ENCODE results near the gene ALS2CL.

Gene ALS2CL

DNA sequence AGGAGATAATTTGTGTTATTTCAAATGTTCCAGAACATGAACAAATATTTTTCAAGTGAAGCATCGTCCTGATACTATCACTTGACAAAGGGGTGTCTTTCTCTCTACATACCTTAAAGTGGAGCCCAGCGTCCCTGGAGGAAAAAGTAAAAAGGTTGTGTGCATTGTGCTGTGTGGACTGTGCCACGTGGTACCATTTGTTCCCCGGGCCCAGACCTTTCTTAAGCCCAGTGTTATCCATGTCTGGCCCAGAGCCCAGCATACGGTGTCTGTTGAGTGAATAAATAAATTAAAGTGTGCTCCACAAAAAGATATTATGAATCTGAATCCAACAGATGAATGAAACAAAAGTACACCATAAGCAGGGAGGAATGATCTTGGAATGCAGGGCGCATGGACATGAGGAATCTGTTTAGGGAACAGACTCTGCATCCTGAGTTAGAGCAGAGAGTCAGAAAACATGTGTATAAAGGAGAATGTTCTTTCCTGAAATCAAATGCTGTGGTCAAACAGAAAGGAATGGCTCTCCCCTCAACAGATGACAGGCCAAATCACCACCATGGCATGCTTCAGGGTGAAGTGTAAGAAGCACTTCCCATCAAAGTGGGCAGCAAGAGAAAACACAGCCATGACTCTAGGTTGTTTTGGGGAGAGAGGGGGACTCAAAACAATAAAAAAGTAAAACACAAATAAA is 32.3 kb upstream of the ALS2CL start:
- in situ Hi-C loops (cut with HindIII; ENCODE audit: low pct_unique_long_range_greater_than_20kb, low sequenced_read_pairs): no loop called here
- no peak for TF ChIP-seq JUND (IDR thresholded peaks at IDR 0.05; ENCODE audit: low read depth)
- DNase-seq (ENCODE audit: low read depth in 1 of 2, low spot score in 1 of 2): no peak

DNA sequence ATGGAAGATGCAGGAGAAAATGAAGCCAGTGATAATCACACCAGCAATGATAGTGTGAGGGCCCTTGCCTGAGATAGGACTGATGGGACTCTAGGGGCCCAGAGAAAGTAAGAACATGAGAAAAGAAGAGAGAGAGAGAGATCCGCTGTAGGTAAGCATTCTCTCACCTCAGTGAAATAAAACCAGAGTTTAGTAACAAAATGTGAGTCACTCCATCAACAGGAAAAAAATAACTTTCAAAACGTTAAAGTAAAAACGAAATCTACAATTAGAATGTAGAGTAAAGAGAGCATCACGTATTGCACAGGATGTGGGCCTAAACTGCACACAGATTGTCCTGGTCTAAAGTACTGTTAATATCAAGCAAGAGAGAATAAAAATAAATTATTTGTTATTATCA is 30.9 kb upstream of the ALS2CL start:
- no peak for DNase-seq (ENCODE audit: low read depth in 1 of 2, low spot score in 1 of 2)
- in situ Hi-C loops (cut with HindIII; ENCODE audit: low pct_unique_long_range_greater_than_20kb, low sequenced_read_pairs): no loop called here
- TF ChIP-seq JUND (IDR thresholded peaks at IDR 0.05; ENCODE audit: low read depth): no peak

DNA sequence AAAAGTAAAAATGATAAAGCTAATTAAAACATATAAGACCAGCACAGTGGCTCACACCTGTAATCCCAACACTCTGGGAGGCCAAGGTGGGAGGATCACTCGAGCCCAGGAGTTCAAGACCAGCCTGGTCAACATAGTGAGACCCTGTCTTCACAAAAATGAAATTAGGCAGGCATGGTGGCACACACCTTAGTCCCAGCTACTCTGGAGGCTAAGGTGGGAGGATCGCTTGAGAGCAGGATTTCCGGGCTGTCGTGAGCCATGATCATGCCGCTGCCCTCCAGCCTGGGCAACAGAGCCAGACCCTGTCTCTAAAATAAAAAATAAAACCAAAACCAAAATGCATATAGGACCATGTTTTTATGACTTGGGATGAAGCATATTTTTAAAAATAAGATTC is 29.0 kb upstream of the ALS2CL start:
- DNase-seq (ENCODE audit: low read depth in 1 of 2, low spot score in 1 of 2): no peak
- in situ Hi-C loops (cut with HindIII; ENCODE audit: low pct_unique_long_range_greater_than_20kb, low sequenced_read_pairs): no loop called here
- no peak for TF ChIP-seq JUND (IDR thresholded peaks at IDR 0.05; ENCODE audit: low read depth)

DNA sequence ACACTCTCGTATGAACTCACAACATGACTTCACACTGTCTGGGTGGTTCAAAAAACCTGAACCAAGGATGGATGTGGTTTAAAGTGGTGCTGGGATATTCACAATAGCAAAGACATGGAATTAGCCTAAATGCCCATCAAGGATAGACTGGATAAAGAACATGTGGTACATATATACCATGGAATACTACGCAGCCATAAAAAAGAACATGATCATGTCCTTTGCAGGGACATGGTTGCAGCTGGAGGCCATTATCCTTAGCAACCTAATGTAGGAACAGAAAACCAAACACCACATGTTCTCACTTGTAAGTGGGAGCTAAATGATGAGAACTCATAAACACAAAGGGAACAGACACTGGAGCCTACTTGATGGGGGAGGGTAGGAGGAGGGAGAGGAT is 27.5 kb upstream of the ALS2CL start:
- no peak for TF ChIP-seq JUND (IDR thresholded peaks at IDR 0.05; ENCODE audit: low read depth)
- DNase-seq (ENCODE audit: low read depth in 1 of 2, low spot score in 1 of 2): no peak
- in situ Hi-C loops (cut with HindIII; ENCODE audit: low pct_unique_long_range_greater_than_20kb, low sequenced_read_pairs): no loop called here

DNA sequence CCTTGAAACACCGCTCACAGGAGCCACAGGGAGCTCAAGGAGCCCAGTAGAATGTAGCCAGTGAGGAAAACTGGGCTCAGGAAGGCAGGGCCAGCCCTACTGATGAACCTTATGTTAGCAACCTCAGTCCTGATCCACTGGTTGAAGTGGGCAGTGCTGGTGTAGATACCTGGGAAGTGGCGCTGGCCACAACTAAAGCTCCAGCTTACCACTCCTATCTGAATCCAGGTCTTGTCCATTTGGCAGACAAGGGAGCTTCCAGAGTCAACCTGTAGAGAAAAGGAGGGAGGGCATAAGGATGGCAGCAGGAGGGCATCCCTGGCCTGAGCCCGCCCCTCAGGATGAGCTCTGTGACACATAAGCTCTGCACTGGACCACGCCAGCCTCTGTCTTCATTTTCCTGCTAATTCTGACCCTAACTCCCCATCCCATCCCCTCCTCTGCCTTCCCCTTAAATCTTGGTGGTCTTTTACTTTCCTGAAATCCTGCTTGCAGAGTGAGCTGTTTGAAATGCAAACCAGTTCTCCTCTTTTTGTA is 26.3 kb upstream of the ALS2CL start:
- in situ Hi-C loops (cut with HindIII; ENCODE audit: low pct_unique_long_range_greater_than_20kb, low sequenced_read_pairs): no loop called here
- no peak for DNase-seq (ENCODE audit: low read depth in 1 of 2, low spot score in 1 of 2)
- no peak for TF ChIP-seq JUND (IDR thresholded peaks at IDR 0.05; ENCODE audit: low read depth)

DNA sequence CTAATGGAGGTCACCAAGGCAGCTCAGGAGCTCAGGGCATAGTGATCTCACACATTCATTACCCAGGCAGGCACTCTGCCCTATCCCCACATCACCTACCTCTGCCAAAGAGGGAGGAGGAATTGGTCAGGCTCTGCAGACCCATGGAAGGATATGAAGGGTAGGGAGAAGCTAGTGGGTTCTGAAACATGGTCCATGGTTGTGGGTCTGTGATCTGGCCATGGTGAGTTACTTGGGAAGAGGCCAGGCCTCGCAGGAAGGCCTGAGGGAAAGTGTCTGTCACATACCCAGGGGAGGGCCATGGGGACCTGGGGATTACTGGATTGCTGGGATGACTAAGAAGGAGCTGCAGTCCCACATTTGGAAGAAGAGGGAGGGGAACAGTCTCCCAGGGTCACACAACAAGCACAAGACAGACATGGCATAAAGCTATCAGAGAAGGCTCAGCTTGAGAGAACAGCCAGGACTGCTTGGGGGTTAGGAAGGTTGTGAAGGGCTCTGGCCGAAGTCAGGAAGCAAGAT is 25.6 kb upstream of the ALS2CL start:
- DNase-seq (ENCODE audit: low read depth in 1 of 2, low spot score in 1 of 2): no peak
- TF ChIP-seq JUND (IDR thresholded peaks at IDR 0.05; ENCODE audit: low read depth): no peak
- in situ Hi-C loops (cut with HindIII; ENCODE audit: low pct_unique_long_range_greater_than_20kb, low sequenced_read_pairs): no loop called here

DNA sequence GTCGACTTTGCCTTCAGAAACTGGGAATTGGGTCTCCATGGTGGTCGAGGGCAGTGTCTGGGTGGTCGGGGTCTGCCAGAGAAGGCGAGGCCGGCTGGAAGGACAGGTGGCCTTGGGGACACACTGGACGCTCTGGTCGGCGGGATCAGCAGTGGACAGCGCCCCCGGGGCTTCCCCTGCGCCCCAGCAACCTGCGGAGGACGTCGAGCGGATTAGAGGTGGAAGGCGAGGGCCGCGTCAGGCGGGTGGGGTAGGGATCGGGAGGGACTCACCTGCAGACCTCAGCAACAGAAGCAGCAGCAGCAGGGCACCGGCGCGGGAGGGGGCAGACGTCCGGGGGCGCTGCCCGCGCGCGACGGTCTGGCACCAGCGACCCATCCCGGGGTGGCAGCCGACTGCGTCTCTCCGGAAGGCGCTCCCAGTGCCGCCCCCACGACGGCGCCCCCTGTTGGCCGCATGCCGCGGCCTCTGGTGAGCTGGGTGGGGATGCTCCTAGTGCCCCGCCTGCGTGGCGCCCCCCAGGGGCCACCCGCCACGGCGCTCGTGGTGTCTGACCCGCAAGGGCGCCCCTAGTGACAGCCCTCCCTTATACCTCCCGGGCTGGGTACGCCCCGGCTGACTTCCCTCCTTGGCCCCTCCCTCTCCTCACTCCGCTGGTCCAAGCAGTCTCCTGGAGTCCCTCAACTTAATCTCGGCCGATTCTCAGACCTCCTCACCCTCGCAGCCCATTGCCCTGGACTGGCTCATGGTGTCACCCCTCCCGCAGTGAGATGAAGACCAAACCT is 24.2 kb upstream of the ALS2CL start, which contains the start of gene PRSS50:
TSS of gene PRSS50 (minus strand) at position 423 of the 785 bp plus-strand sequence. CDS start at position 378, 45 bp downstream.
- in situ Hi-C loops (cut with HindIII; ENCODE audit: low pct_unique_long_range_greater_than_20kb, low sequenced_read_pairs): no loop called here
- DNase-seq (ENCODE audit: low read depth in 1 of 2, low spot score in 1 of 2): no peak
- no peak for TF ChIP-seq JUND (IDR thresholded peaks at IDR 0.05; ENCODE audit: low read depth)

DNA sequence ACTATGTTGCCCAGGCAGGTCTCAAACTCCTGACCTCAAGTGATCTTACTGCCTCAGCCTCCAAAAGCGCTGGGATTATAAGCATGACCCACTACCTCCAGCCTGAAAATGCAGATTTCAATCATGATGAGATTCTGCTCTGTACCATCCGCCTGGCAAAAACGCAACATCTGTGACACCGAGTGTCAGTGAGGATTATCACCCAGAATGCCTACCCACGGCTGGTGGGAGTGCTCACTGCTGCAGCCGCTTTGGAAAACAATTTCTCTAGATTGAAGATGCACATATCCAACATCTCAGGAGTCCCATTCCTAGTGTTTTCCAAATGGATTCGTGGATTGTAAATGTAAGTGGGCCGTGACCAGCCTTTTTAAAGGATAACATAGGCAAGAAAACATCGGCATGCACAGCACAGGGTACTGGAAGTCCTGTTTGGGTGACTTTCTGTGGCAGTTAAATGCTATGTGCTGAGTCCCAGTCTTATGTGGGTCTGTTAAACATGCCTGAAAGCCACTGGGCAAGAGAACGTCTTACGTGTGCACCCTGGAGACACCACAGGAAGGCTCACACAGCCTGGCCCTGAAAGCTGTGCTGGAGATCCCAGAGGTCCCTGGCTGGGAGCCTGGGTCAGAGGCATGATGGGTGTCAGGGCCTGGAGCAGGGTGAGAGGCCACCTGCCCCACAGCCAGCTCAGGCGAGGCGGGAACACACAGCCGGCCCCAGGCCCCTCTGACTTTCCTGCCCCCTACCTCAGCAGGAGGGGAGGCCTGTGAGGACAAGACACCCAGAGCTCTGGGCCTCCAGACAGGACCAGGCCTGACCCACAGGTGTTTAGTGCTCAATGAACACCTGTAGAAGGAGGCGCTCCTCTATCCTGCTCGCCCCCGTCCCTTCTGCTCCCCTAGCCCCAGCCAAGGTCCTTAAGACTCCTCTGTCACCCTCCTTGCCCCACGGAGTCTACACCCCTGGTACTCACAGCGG is 23.3 kb upstream of the ALS2CL start:
- no peak for DNase-seq (ENCODE audit: low read depth in 1 of 2, low spot score in 1 of 2)
- in situ Hi-C loops (cut with HindIII; ENCODE audit: low pct_unique_long_range_greater_than_20kb, low sequenced_read_pairs): no loop called here
- TF ChIP-seq JUND (IDR thresholded peaks at IDR 0.05; ENCODE audit: low read depth): no peak

DNA sequence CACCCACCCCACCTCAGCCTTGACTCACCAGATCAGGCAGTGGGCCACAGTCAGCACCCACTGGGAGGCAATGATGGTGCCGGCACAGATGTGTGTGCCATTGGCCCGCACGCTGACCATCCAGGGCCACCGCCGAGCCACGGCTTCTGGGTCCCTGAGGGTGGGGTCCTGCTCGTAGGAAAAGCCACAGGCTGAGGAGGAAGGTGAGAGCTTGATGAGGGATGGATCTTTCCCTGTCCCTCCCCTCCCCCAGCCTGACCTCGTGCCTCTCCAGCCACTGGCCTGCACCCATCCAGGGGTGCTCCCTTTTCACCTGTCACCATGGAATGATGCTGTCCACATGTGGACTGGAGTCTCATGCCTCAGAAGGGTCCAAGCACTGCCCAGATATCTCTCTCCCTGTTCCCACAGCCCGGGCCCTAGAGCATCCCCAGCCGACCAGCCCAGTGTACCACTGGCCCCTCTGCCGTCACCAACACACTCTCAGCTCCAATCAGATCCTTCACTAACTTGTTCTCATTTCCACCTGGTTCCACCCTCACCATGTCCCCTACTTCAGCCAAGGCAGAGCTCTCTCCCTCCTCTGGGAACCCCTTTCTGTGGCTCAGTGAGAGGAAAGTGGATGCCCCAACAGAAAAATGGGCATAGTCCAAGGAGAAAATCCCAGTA is 22.2 kb upstream of the ALS2CL start:
- no peak for DNase-seq (ENCODE audit: low read depth in 1 of 2, low spot score in 1 of 2)
- TF ChIP-seq JUND (IDR thresholded peaks at IDR 0.05; ENCODE audit: low read depth): no peak
- in situ Hi-C loops (cut with HindIII; ENCODE audit: low pct_unique_long_range_greater_than_20kb, low sequenced_read_pairs): no loop called here

DNA sequence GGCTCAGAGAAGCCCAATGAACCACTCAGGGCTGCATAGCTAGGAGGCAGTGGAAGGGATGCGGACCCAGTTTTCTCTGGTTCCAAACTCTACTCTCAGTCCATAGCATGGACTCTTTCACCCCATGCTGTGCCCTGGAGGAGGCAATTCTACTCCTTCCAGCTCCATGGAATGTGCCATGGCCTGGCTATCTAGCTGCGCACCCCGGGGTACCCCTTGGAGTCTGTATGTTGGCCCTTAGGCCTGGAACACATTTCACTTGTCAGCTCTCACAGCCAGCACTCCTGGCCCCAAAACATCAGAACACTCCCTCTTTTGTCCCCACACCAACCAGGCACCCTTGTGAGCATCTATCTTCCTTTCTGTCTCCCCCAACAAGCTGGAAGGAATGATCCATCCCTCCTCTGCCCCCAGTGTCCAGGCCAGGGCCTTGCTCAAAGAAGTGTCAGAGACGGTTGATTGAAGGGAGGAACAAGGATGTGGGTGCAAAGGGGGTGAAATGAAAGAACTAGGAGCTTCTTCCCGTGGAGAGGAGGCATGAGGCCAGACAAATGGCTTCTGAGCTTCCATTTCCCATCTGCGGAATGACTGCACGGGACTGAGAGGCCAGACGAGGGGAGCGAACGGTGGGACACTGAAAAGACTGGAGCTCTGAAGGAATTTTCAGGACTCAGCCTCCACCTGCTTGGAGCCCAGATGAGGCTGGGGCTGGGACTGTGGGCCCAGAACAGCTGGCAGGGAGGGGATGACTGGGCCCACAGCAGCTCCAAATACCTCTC is 21.4 kb upstream of the ALS2CL start:
- TF ChIP-seq JUND (IDR thresholded peaks at IDR 0.05; ENCODE audit: low read depth): no peak
- in situ Hi-C loops (cut with HindIII; ENCODE audit: low pct_unique_long_range_greater_than_20kb, low sequenced_read_pairs): no loop called here
- no peak for DNase-seq (ENCODE audit: low read depth in 1 of 2, low spot score in 1 of 2)

Data from T47D (cell line).